Epithelial cell of proximal tubule (primary cell): ENCODE measurements around the gene PTPRCAP. TPM values are rescaled to one million over a fixed set of nuclear protein-coding genes. Genes with fewer than 3 reads are reported as not detected.

ENCODE experiments used
- DNase-seq: peaks from one replicate; pipeline ENCODE4 v3.0.0-alpha.2; 2011; ENCODE audit warnings: low read depth
- H3K4me3 ChIP-seq: 2 replicates; pipeline ENCODE4 v1.5.1; 2011; ENCODE audit warnings: low read depth, mild to moderate bottlenecking, low read length
- CTCF ChIP-seq: conservative IDR thresholded peaks from 2 replicates; pipeline ENCODE4 v1.5.1; 2012; ENCODE audit warnings: low read depth, mild to moderate bottlenecking, low read length
- total RNA-seq: library from RNA; depleted of rRNA; stranded (reverse); fragments of >200 nt; gene quantifications from 2 replicates; pipeline ENCODE4 v1.2.3, GENCODE V29; 2015

The PTPRCAP gene
- total RNA-seq, 1 donor from 2014 or later, result 3.6 TPM

- TF ChIP-seq CTCF, result peak; percentile 62
- no peak for DNase-seq
- no peak overlapping the region for H3K4me3 ChIP-seq
These were observed 48.0 kb downstream of the PTPRCAP start for GRCh38 chr11:67389477-67389876.

- H3K4me3 ChIP-seq, result no peak overlapping the region
- no peak for TF ChIP-seq CTCF
- no peak for DNase-seq
These were observed 50.0 kb downstream of the PTPRCAP start for GRCh38 chr11:67387518-67387917.

- no peak for DNase-seq
- TF ChIP-seq CTCF, result no peak
- H3K4me3 ChIP-seq, result no peak overlapping the region
These were observed 50.4 kb downstream of the PTPRCAP start for GRCh38 chr11:67387069-67387468.

Other genes with a start within 250 kb of the PTPRCAP start
- gene GRK2, start 171.2 kb downstream of the PTPRCAP start, total RNA-seq, result 46.8 and 66.4 TPM in 2 replicates
- 31.6 and 32.3 TPM in 2 replicates for gene ANKRD13D, start 148.4 kb downstream of the PTPRCAP start, total RNA-seq
- 28.4 and 30.4 TPM in 2 replicates for gene SSH3, start 134.2 kb downstream of the PTPRCAP start, total RNA-seq
- gene POLD4, start 84.1 kb downstream of the PTPRCAP start, total RNA-seq, result 68.1 and 174 TPM in 2 replicates
- gene CLCF1, start 64.1 kb downstream of the PTPRCAP start, total RNA-seq, result 23.8 and 44.6 TPM in 2 replicates
- 13.9 and 20.9 TPM in 2 replicates for gene RAD9A, start 45.7 kb downstream of the PTPRCAP start, total RNA-seq
- gene PPP1CA, start 35.8 kb downstream of the PTPRCAP start, total RNA-seq, result 359 and 365 TPM in 2 replicates
- 0.14 and 0.17 TPM in 2 replicates for gene TBC1D10C, start 33.6 kb downstream of the PTPRCAP start, total RNA-seq
- gene CARNS1, start 22.0 kb downstream of the PTPRCAP start, total RNA-seq, result 0.07 and 0.23 TPM in 2 replicates
- gene RPS6KB2, start 9.2 kb downstream of the PTPRCAP start, total RNA-seq, result 64.1 and 72.9 TPM in 2 replicates
- 88.8 and 137 TPM in 2 replicates for gene CORO1B, start 5.8 kb upstream of the PTPRCAP start, total RNA-seq
- not detected in 2 replicates for gene GPR152, start 15.0 kb upstream of the PTPRCAP start, total RNA-seq
- gene CABP4, start 17.7 kb upstream of the PTPRCAP start, total RNA-seq, result not detected in 2 replicates
- 26.1 and 74.0 TPM in 2 replicates for gene TMEM134, start 31.6 kb upstream of the PTPRCAP start, total RNA-seq
- 62.0 and 63.4 TPM in 2 replicates for gene AIP, start 45.3 kb upstream of the PTPRCAP start, total RNA-seq
- 58.9 and 74.1 TPM in 2 replicates for gene PITPNM1, start 67.7 kb upstream of the PTPRCAP start, total RNA-seq
- 129 and 165 TPM in 2 replicates for gene CDK2AP2, start 70.5 kb upstream of the PTPRCAP start, total RNA-seq
- gene CABP2, start 85.8 kb upstream of the PTPRCAP start, total RNA-seq, result not detected in 2 replicates
- gene GSTP1, start 146.1 kb upstream of the PTPRCAP start, total RNA-seq, result 2,620 and 3,355 TPM in 2 replicates
- 226 and 258 TPM in 2 replicates for gene NDUFV1, start 169.3 kb upstream of the PTPRCAP start, total RNA-seq
- 23.4 and 29.3 TPM in 2 replicates for gene NUDT8, start 192.3 kb upstream of the PTPRCAP start, total RNA-seq
- not detected in 2 replicates for gene TBX10, start 202.1 kb upstream of the PTPRCAP start, total RNA-seq
- not detected in 2 replicates for gene ACY3, start 213.0 kb upstream of the PTPRCAP start, total RNA-seq
- 0.51 TPM in 1 of 2 replicates, not detected in the other for gene ALDH3B2, start 236.9 kb upstream of the PTPRCAP start, total RNA-seq